Motor neuron (in vitro differentiated cells): ENCODE measurements around the gene EFEMP1. TPM values are rescaled to one million over a fixed set of nuclear protein-coding genes. Genes with fewer than 3 reads are reported as not detected.
"Not testable (repeated sequence)": the region's sequence is repeated elsewhere in the genome, so short reads cannot be mapped to it uniquely, and the experiment has no call there.

Source experiments
- ATAC-seq, 8 experiments: fragments of 200-7000 bp; cut with Tn5 transposase; replicated peaks in 6 of 8; 2 replicates each; pipeline ENCODE4 v1.8.0; 2021; ENCODE audit warnings: mild to moderate bottlenecking in 8 of 8, moderate library complexity in 8 of 8
- H3K27ac ChIP-seq, 2 donors: fragments of 250-450 bp; sonication (Bioruptor Pico); 2 replicates each; pipeline ENCODE4 v1.9.0; 2021; ENCODE audit warnings: antibody characterized with exemption in 2 of 2, mild to moderate bottlenecking in 2 of 2, moderate library complexity in 1 of 2
- H3K4me1 ChIP-seq, 2 donors: fragments of 250-450 bp; sonication (Bioruptor Pico); replicated peaks in 1 of 2; 2 replicates each; pipeline ENCODE4 v1.6.1; 2021; ENCODE audit warnings: antibody characterized with exemption in 2 of 2, mild to moderate bottlenecking in 2 of 2, moderate library complexity in 1 of 2
- H3K4me3 ChIP-seq, 5 donors: fragments of 250-450 bp; sonication (Bioruptor Pico); 2 replicates each; pipeline ENCODE4 v1.9.0; 2021; ENCODE audit warnings: antibody characterized with exemption in 5 of 5, mild to moderate bottlenecking in 5 of 5, moderate library complexity in 4 of 5
- WGBS, 10 experiments: fragments of 450-650 bp; shearing (Covaris generic); methylation state at CpG; one replicate each; pipeline ENCODE4 v1.0.0; 2022; 5-methylcytosine and 5-hydroxymethylcytosine counted together
- in situ Hi-C, 9 experiments: fragments of 400-800 bp; cut with MboI; loops; one replicate each; pipeline ENCODE4 v1.15.0; 2021; ENCODE audit warnings: low sequenced_read_pairs in 9 of 9, low pct_unique_long_range_greater_than_20kb in 2 of 9; ENCODE audit not compliant: unreplicated experiment in 9 of 9
- total RNA-seq, 8 experiments: library from RNA; unstranded; fragments of 300-600 nt; gene quantifications; 2 replicates each; pipeline versions ENCODE4 v1.2.3 to v1.2.4, GENCODE V29; 2022

The EFEMP1 gene
- total RNA-seq, 8 experiments from 2014 or later, result 3.0 to 435 (median 13.4) TPM

GRCh38 chr2:55843096-55843993 is 80.2 kb downstream of the EFEMP1 start:
- Histone ChIP-seq H3K27ac (no peak overlapping the region), H3K4me1 (peaks cover 0 to 8% of the 10 kb centered on the region in 2 donors), H3K4me3 (no peak overlapping the region)
- WGBS, 10 experiments, result 11 to 60% (median 44%) methylated on average over 1 to 6 of the region's 6 CpGs
- peak; percentile 73 to 90 (median 81) for ATAC-seq
- in situ Hi-C loops, result no loop called here

- Histone ChIP-seq H3K4me3 (no peak overlapping the region), H3K27ac (no peak overlapping the region), H3K4me1 (peaks cover 0 to 8% of the 10 kb centered on the region in 2 donors)
- peak in 3 of 8 experiments; percentile 34 to 65 (median 48) for ATAC-seq
- WGBS, 10 experiments, result 0 to 100% (median 94%) methylated on average over 1 of the region's 1 CpG; no CpG with 5 or more reads in 4 of the 10 experiments
- in situ Hi-C loops, result no loop called here
Observed at GRCh38 chr2:55842046-55842445, 81.5 kb downstream of the EFEMP1 start.

- Histone ChIP-seq H3K27ac (no peak overlapping the region), H3K4me1 (peaks cover 0 to 8% of the 10 kb centered on the region in 2 donors), H3K4me3 (no peak overlapping the region)
- WGBS, 10 experiments, result 57 to 100% (median 100%) methylated on average over 1 of the region's 1 CpG
- ATAC-seq, result no peak
- in situ Hi-C loops, result no loop called here
Observed at GRCh38 chr2:55840460-55840859, 83.1 kb downstream of the EFEMP1 start.

GRCh38 chr2:55839182-55839819 is 84.3 kb downstream of the EFEMP1 start:
- 0 to 100% (median 29%) methylated on average over 1 to 6 of the region's 7 CpGs for WGBS, 10 experiments
- Histone ChIP-seq H3K4me1 (peaks cover 0 to 8% of the 10 kb centered on the region in 2 donors), H3K4me3 (no peak overlapping the region), H3K27ac (no peak overlapping the region)
- peak in 4 of 8 experiments; percentile 24 to 79 (median 64) for ATAC-seq
- in situ Hi-C loops, result no loop called here

- Histone ChIP-seq H3K4me1 (peaks cover 0 to 8% of the 10 kb centered on the region in 2 donors), H3K4me3 (no peak overlapping the region), H3K27ac (no peak overlapping the region)
- in situ Hi-C loops, result no loop called here
- WGBS, 10 experiments, result 86 to 100% (median 95%) methylated on average over 1 of the region's 1 CpG; no CpG with 5 or more reads in 2 of the 10 experiments
- ATAC-seq, result no peak
Observed at GRCh38 chr2:55838653-55839052, 84.9 kb downstream of the EFEMP1 start.

GRCh38 chr2:55838117-55838516 is 85.5 kb downstream of the EFEMP1 start:
- H3K4me1 ChIP-seq, H3K27ac ChIP-seq, in situ Hi-C loops, H3K4me3 ChIP-seq, ATAC-seq: not testable (repeated sequence)
- 20 to 100% (median 57%) methylated on average over 1 of the region's 1 CpG; no CpG with 5 or more reads in 3 of the 10 experiments for WGBS, 10 experiments

- H3K4me3 ChIP-seq, result no peak overlapping the region
- peaks cover 0 to 6% of the 10 kb centered on the region in 2 donors for H3K4me1 ChIP-seq
- ATAC-seq, result no peak
- H3K27ac ChIP-seq, result no peak overlapping the region
- WGBS, 10 experiments, result 37 to 72% (median 59%) methylated on average over 1 to 5 of the region's 9 CpGs; no CpG with 5 or more reads in 5 of the 10 experiments
- in situ Hi-C loops, result no loop called here
Observed at GRCh38 chr2:55837073-55837472, 86.5 kb downstream of the EFEMP1 start.

- H3K4me3 ChIP-seq, in situ Hi-C loops, ATAC-seq, H3K4me1 ChIP-seq, H3K27ac ChIP-seq: not testable (repeated sequence)
- WGBS, 10 experiments, result 0 to 88% (median 57%) methylated on average over 1 to 2 of the region's 2 CpGs; no CpG with 5 or more reads in 4 of the 10 experiments
Observed at GRCh38 chr2:55831671-55832410, 91.7 kb downstream of the EFEMP1 start.

- no peak overlapping the region for H3K27ac ChIP-seq
- H3K4me1 ChIP-seq, result no peaks in the 10 kb centered on the region
- no peak overlapping the region for H3K4me3 ChIP-seq
- peak in 1 of 8 experiments; percentile 25 for ATAC-seq
- in situ Hi-C loops, result no loop called here
- WGBS, 10 experiments, result 60 to 100% (median 96%) methylated on average over 1 of the region's 1 CpG; no CpG with 5 or more reads in 4 of the 10 experiments
Observed at GRCh38 chr2:55827855-55828254, 95.7 kb downstream of the EFEMP1 start.

GRCh38 chr2:55827428-55827827 is 96.2 kb downstream of the EFEMP1 start:
- H3K27ac ChIP-seq, in situ Hi-C loops, H3K4me1 ChIP-seq, H3K4me3 ChIP-seq: not testable (repeated sequence)
- peak in 2 of 8 experiments; percentile 51 to 82 for ATAC-seq
- 43 to 100% (median 88%) methylated on average over 1 to 2 of the region's 2 CpGs; no CpG with 5 or more reads in 3 of the 10 experiments for WGBS, 10 experiments

- Histone ChIP-seq H3K27ac (no peak overlapping the region), H3K4me3 (no peak overlapping the region), H3K4me1 (no peaks in the 10 kb centered on the region)
- WGBS, 10 experiments, result 60 to 100% (median 83%) methylated on average over 1 to 5 of the region's 6 CpGs; no CpG with 5 or more reads in 4 of the 10 experiments
- no peak for ATAC-seq
- in situ Hi-C loops, result no loop called here
Observed at GRCh38 chr2:55826246-55826645, 97.3 kb downstream of the EFEMP1 start.

- 67 to 97% (median 90%) methylated on average over 1 to 5 of the region's 14 CpGs; no CpG with 5 or more reads in 6 of the 10 experiments for WGBS, 10 experiments
- Histone ChIP-seq H3K4me3 (no peak overlapping the region), H3K27ac (no peak overlapping the region), H3K4me1 (no peaks in the 10 kb centered on the region)
- in situ Hi-C loops, result no loop called here
- ATAC-seq, result peak in 3 of 8 experiments; percentile 19 to 90 (median 52)
Observed at GRCh38 chr2:55824551-55825096, 99.0 kb downstream of the EFEMP1 start.
